PC-9 (cell line): ENCODE results near the gene STARD4. TPM values are rescaled to one million over a fixed set of nuclear protein-coding genes. Genes with fewer than 3 reads are reported as not detected.

Experiments
- BruUV-seq: library from RNA; stranded (reverse); fragments of 400-500 nt; replicated peaks from 2 replicates; lab custom pipeline; 2021; lab: Mats Ljungman, UMichigan
- CTCF ChIA-PET: fragments of 300-600 bp; sonication (Branson Sonifier 250); formaldehyde crosslinking; loops from one replicate; lab custom pipeline; 2022; ENCODE audit warnings: antibody characterized with exemption; lab: Charles Lee
- POLR2A ChIA-PET: fragments of 300-600 bp; sonication (Branson Sonifier 250); formaldehyde crosslinking; loops from one replicate; lab custom pipeline; 2022; ENCODE audit warnings: antibody characterized with exemption; ENCODE audit not compliant: unreplicated experiment; lab: Charles Lee
- DNase-seq, 2 experiments: peaks; one replicate each; pipeline versions ENCODE4 v3.0.0 to v3.0.0-alpha.2; 2015 to 2022; ENCODE audit warnings: mixed read lengths in 1 of 2
- H2AFZ ChIP-seq: fragments of 200-600 bp; sonication (generic); 2 replicates; pipeline ENCODE4 v1.8.1; 2017; ENCODE audit warnings: antibody characterized with exemption
- H3F3A ChIP-seq: fragments of 200-600 bp; sonication (generic); 2 replicates; pipeline ENCODE4 v1.8.1; 2017; ENCODE audit warnings: antibody characterized with exemption, mild to moderate bottlenecking, low read depth; ENCODE audit not compliant: insufficient read depth
- H3K27ac ChIP-seq: fragments of 200-600 bp; sonication (generic); 2 replicates; pipeline ENCODE4 v1.6.1; 2016; ENCODE audit warnings: mixed run types
- H3K27me3 ChIP-seq: fragments of 200-600 bp; sonication (generic); 2 replicates; pipeline ENCODE4 v1.6.1; 2016; ENCODE audit warnings: low read depth, mixed run types; ENCODE audit not compliant: insufficient read depth
- H3K36me3 ChIP-seq: fragments of 200-600 bp; sonication (generic); 2 replicates; pipeline ENCODE4 v1.6.1; 2016; ENCODE audit warnings: low read depth, mixed run types
- H3K4me1 ChIP-seq: fragments of 200-600 bp; sonication (generic); replicated peaks from 2 replicates; pipeline ENCODE4 v1.6.1; 2016; ENCODE audit warnings: mixed run types; ENCODE audit not compliant: insufficient read depth
- H3K4me2 ChIP-seq: fragments of 200-600 bp; sonication (generic); 2 replicates; pipeline ENCODE4 v1.6.1; 2017; ENCODE audit warnings: mixed run types
- H3K4me3 ChIP-seq: fragments of 200-600 bp; sonication (generic); 2 replicates; pipeline ENCODE4 v1.6.1; 2016; ENCODE audit warnings: mixed run types
- H3K79me2 ChIP-seq: fragments of 200-600 bp; sonication (generic); 2 replicates; pipeline ENCODE4 v1.6.1; 2017; ENCODE audit warnings: low read depth, mixed run types
- H3K9me2 ChIP-seq: fragments of 200-600 bp; sonication (generic); 2 replicates; pipeline ENCODE4 v1.8.1; 2017; ENCODE audit warnings: mild to moderate bottlenecking; ENCODE audit not compliant: insufficient read depth
- H3K9me3 ChIP-seq: fragments of 200-600 bp; sonication (generic); 2 replicates; pipeline ENCODE4 v1.8.1; 2016; ENCODE audit warnings: low read depth; ENCODE audit not compliant: insufficient read depth
- H4K20me1 ChIP-seq: fragments of 200-600 bp; sonication (generic); 2 replicates; pipeline ENCODE4 v1.8.1; 2017; ENCODE audit not compliant: insufficient read depth
- CTCF ChIP-seq: fragments of 200-600 bp; sonication (generic); conservative IDR thresholded peaks from 2 replicates; pipeline ENCODE4 v1.6.1; 2017; ENCODE audit warnings: mixed run types, antibody characterized with exemption, mild to moderate bottlenecking, moderate library complexity
- EZH2 ChIP-seq: fragments of 200-600 bp; sonication (generic); IDR thresholded peaks from 2 replicates; pipeline ENCODE4 v1.8.0; 2017; ENCODE audit warnings: antibody characterized with exemption, low read depth
- intact Hi-C: fragments of 100-400 bp; cut with micrococcal nuclease; formaldehyde crosslinking; loops from one replicate; pipeline ENCODE4 v1.10.0; 2022; ENCODE audit not compliant: unreplicated experiment
- total RNA-seq: library from RNA; stranded (reverse); gene quantifications from 2 replicates; pipeline ENCODE4 v1.2.3, GENCODE V29; 2021

STARD4 gene
- total RNA-seq, 1 experiment from 2014 or later, result 6.4 TPM

GRCh38 chr5:111530298-111530740 is 18.0 kb upstream of the STARD4 start:
- no peak for DNase-seq
- H3K9me2 ChIP-seq, result no peaks in the 10 kb centered on the region
- intact Hi-C loops, result loop anchor here (5.0 kb wide), 1 partner anchor 617 kb away; no protein-coding TSS in a partner anchor
- no peaks in the 10 kb centered on the region for H3K27me3 ChIP-seq
- H3K9me3 ChIP-seq, result no peaks in the 10 kb centered on the region
- H3K4me3 ChIP-seq, result no peak overlapping the region
- POLR2A ChIA-PET, result no interaction called here
- no peaks in the 10 kb centered on the region for H4K20me1 ChIP-seq
- no peaks in the 10 kb centered on the region for H3K4me1 ChIP-seq
- no peak overlapping the region for H2AFZ ChIP-seq
- H3K36me3 ChIP-seq, result no peaks in the 10 kb centered on the region
- H3K79me2 ChIP-seq, result no peaks in the 10 kb centered on the region
- no peak overlapping the region for H3K27ac ChIP-seq
- TF ChIP-seq EZH2 (no peak), CTCF (no peak)
- no TSS peak for BruUV-seq
- CTCF ChIA-PET, result no interaction called here
- no peaks in the 10 kb centered on the region for H3F3A ChIP-seq
- no peak overlapping the region; the same call in 1 of the 2 replicates for H3K4me2 ChIP-seq

- no peaks in the 10 kb centered on the region; the same call in 1 of the 2 replicates for H3K27me3 ChIP-seq
- POLR2A ChIA-PET, result no interaction called here
- no TSS peak for BruUV-seq
These were observed 15.7 kb upstream of the STARD4 start for GRCh38 chr5:111528056-111528455.

GRCh38 chr5:111520908-111521307 is 8.6 kb upstream of the STARD4 start:
- BruUV-seq, result no TSS peak
- no peaks in the 10 kb centered on the region for H3K9me3 ChIP-seq
- H3K79me2 ChIP-seq, result no peaks in the 10 kb centered on the region
- H3K4me2 ChIP-seq, result no peak overlapping the region
- H3K4me3 ChIP-seq, result no peak overlapping the region
- H3K27me3 ChIP-seq, result peaks cover 7% of the 10 kb centered on the region
- no peaks in the 10 kb centered on the region for H3K36me3 ChIP-seq
- intact Hi-C loops, result loop anchor here (1.0 kb wide), 1 partner anchor 18 kb away; no protein-coding TSS in a partner anchor
- ChIA-PET POLR2A (no interaction called here), CTCF (no interaction called here)
- no peak overlapping the region for H3K27ac ChIP-seq
- TF ChIP-seq CTCF, result no peak
- TF ChIP-seq EZH2, result no peak
- no peak for DNase-seq
- H3K4me1 ChIP-seq, result no peaks in the 10 kb centered on the region
- no peaks in the 10 kb centered on the region for H3K9me2 ChIP-seq
- H3F3A ChIP-seq, result no peaks in the 10 kb centered on the region
- no peak overlapping the region for H2AFZ ChIP-seq
- no peaks in the 10 kb centered on the region for H4K20me1 ChIP-seq

More at GRCh38 chr5:111528056-111528455, 15.7 kb upstream of the STARD4 start:
- Histone ChIP-seq H3K4me2 (no peak overlapping the region), H3K4me3 (no peak overlapping the region), H3K9me3 (no peaks in the 10 kb centered on the region), H2AFZ (no peak overlapping the region), H3F3A (no peaks in the 10 kb centered on the region), H3K79me2 (no peaks in the 10 kb centered on the region), H4K20me1 (no peaks in the 10 kb centered on the region), H3K36me3 (no peaks in the 10 kb centered on the region), H3K9me2 (no peaks in the 10 kb centered on the region), H3K4me1 (no peaks in the 10 kb centered on the region), H3K27ac (no peak overlapping the region)
- intact Hi-C loops, result no loop called here
- CTCF ChIA-PET, result no interaction called here
- DNase-seq, result no peak
- TF ChIP-seq EZH2 (no peak), CTCF (no peak)
